ENCODE data around the gene CCDC192.

The CCDC192 gene

GRCh38 chr5:127985811-127986325 is 282.7 kb downstream of the CCDC192 start:
- H3K9ac ChIP-seq (ENCODE audit: low read length): no peak overlapping the region
- no peak overlapping the region for H3K27ac ChIP-seq (ENCODE audit: low read depth, low read length)
- no peak overlapping the region for H3K4me3 ChIP-seq (ENCODE audit: low read depth, low read length)
- no peaks in the 10 kb centered on the region for H3K27me3 ChIP-seq (ENCODE audit: control insufficient read depth, insufficient read depth, low read length)
- no peaks in the 10 kb centered on the region for H3K36me3 ChIP-seq (ENCODE audit: control insufficient read depth, insufficient read depth, low read length)
- H3K9me3 ChIP-seq (ENCODE audit: control insufficient read depth, insufficient read depth, low read depth, low read length): no peaks in the 10 kb centered on the region
- H3K4me1 ChIP-seq (ENCODE audit: control insufficient read depth, insufficient read depth, low read length): peaks cover 4% of the 10 kb centered on the region; the same call in 1 of the 2 replicates

GRCh38 chr5:127987354-127988145 is 284.4 kb downstream of the CCDC192 start:
- Histone ChIP-seq H3K9me3 (ENCODE audit: control insufficient read depth, insufficient read depth, low read depth, low read length) (no peaks in the 10 kb centered on the region), H3K36me3 (ENCODE audit: control insufficient read depth, insufficient read depth, low read length) (no peaks in the 10 kb centered on the region), H3K4me1 (ENCODE audit: control insufficient read depth, insufficient read depth, low read length) (no peaks in the 10 kb centered on the region), H3K27ac (ENCODE audit: low read depth, low read length) (no peak overlapping the region), H3K9ac (ENCODE audit: low read length) (no peak overlapping the region), H3K4me3 (ENCODE audit: low read depth, low read length) (no peak overlapping the region), H3K27me3 (ENCODE audit: control insufficient read depth, insufficient read depth, low read length) (no peaks in the 10 kb centered on the region)

- Histone ChIP-seq H3K9me3 (ENCODE audit: control insufficient read depth, insufficient read depth, low read depth, low read length) (no peaks in the 10 kb centered on the region), H3K27ac (ENCODE audit: low read depth, low read length) (no peak overlapping the region), H3K9ac (ENCODE audit: low read length) (no peak overlapping the region), H3K27me3 (ENCODE audit: control insufficient read depth, insufficient read depth, low read length) (no peaks in the 10 kb centered on the region), H3K4me1 (ENCODE audit: control insufficient read depth, insufficient read depth, low read length) (no peaks in the 10 kb centered on the region), H3K4me3 (ENCODE audit: low read depth, low read length) (no peak overlapping the region), H3K36me3 (ENCODE audit: control insufficient read depth, insufficient read depth, low read length) (no peaks in the 10 kb centered on the region)
Measured at GRCh38 chr5:127988146-127988760, 285.1 kb downstream of the CCDC192 start.

All from HUES6 (cell line).